HG02623 (cell line): ENCODE data around the gene BNC2.

Source experiments
- ATAC-seq: cut with Tn5 transposase; IDR thresholded peaks from one replicate; pipeline ENCODE4 v1.9.1; 2021; ENCODE audit warnings: moderate library complexity; ENCODE audit not compliant: unreplicated experiment

BNC2 gene

GRCh38 chr9:16767366-16767765 lies 103.1 kb downstream of the BNC2 start:
- no peak for ATAC-seq

GRCh38 chr9:16763946-16764345 lies 106.5 kb downstream of the BNC2 start:
- ATAC-seq = no peak

GRCh38 chr9:16755467-16756160 lies 114.9 kb downstream of the BNC2 start:
- no peak for ATAC-seq

GRCh38 chr9:16754662-16755061 lies 115.8 kb downstream of the BNC2 start:
- ATAC-seq = no peak

GRCh38 chr9:16753256-16753655 lies 117.2 kb downstream of the BNC2 start:
- ATAC-seq = no peak

GRCh38 chr9:16752601-16753000 lies 117.9 kb downstream of the BNC2 start:
- ATAC-seq = no peak

- ATAC-seq = no peak
These were observed 119.9 kb downstream of the BNC2 start for GRCh38 chr9:16750553-16750952.

- no peak for ATAC-seq
These were observed 125.1 kb downstream of the BNC2 start for GRCh38 chr9:16745359-16745758.

GRCh38 chr9:16744394-16744793 lies 126.1 kb downstream of the BNC2 start:
- no peak for ATAC-seq

- no peak for ATAC-seq
These were observed 127.1 kb downstream of the BNC2 start for GRCh38 chr9:16743375-16743774.

- no peak for ATAC-seq
These were observed 135.5 kb downstream of the BNC2 start for GRCh38 chr9:16735001-16735400.

GRCh38 chr9:16732546-16732945 lies 137.9 kb downstream of the BNC2 start:
- no peak for ATAC-seq

- no peak for ATAC-seq
These were observed 140.3 kb downstream of the BNC2 start for GRCh38 chr9:16730162-16730561.

GRCh38 chr9:16729651-16730050 lies 140.8 kb downstream of the BNC2 start:
- ATAC-seq = no peak

GRCh38 chr9:16728137-16728508 lies 142.3 kb downstream of the BNC2 start:
- no peak for ATAC-seq

- no peak for ATAC-seq
These were observed 142.9 kb downstream of the BNC2 start for GRCh38 chr9:16727452-16728136.

- ATAC-seq = no peak
These were observed 143.6 kb downstream of the BNC2 start for GRCh38 chr9:16726718-16727451.

- ATAC-seq = no peak
These were observed 144.4 kb downstream of the BNC2 start for GRCh38 chr9:16726029-16726428.

GRCh38 chr9:16725066-16725465 lies 145.4 kb downstream of the BNC2 start:
- no peak for ATAC-seq

GRCh38 chr9:16721972-16722371 lies 148.5 kb downstream of the BNC2 start:
- no peak for ATAC-seq

- ATAC-seq = no peak
These were observed 150.1 kb downstream of the BNC2 start for GRCh38 chr9:16720386-16720785.

GRCh38 chr9:16719921-16720320 lies 150.5 kb downstream of the BNC2 start:
- no peak for ATAC-seq
